Testis (tissue), 2 donors: Measurements from ENCODE around the gene NACA.

Source experiments
- CTCF ChIP-seq, 3 experiments: fragments of 450-650 bp in 2 of 3; fragments of 200-600 bp in 1 of 3; sonication (generic) in 1 of 3; IDR thresholded peaks; one replicate each; pipeline ENCODE4 v1.5.1; 2016 to 2019; ENCODE audit warnings: antibody characterized with exemption in 3 of 3, mild to moderate bottlenecking in 2 of 3, moderate library complexity in 1 of 3
- POLR2A ChIP-seq: fragments of 450-650 bp; IDR thresholded peaks from one replicate; pipeline ENCODE4 v1.6.1; 2017; ENCODE audit warnings: antibody characterized with exemption, mild to moderate bottlenecking, moderate library complexity

GRCh38 chr12:56751712-56752598 is 26.9 kb upstream of the NACA start, which contains the start of gene PRIM1:
- TF ChIP-seq CTCF (IDR thresholded peaks at IDR 0.05) (peak; percentile 6 to 39 (median 33)), POLR2A (no peak)
